Measurements from ENCODE around the gene STXBP5. TPM values are rescaled to one million over a fixed set of nuclear protein-coding genes. Genes with fewer than 3 reads are reported as not detected.
A peak's percentile ranks its signal among the peaks of the same experiment; 100 is the strongest.

The STXBP5 gene
- total and polyA plus RNA-seq, 9 of the 15 experiments (the other 6 are each of a cell fraction or from before 2014, with no cell fraction given) = 23.3 to 172 (median 71.5) TPM

GRCh38 chr6:147156799-147157382 lies 47.3 kb upstream of the STXBP5 start (continued):
- TF ChIP-seq ZFX (CRISPR knock-in tag; IDR thresholded peaks at IDR 0.05) (no peak), C11orf30 (IDR thresholded peaks at IDR 0.05; ENCODE audit: low read depth) (peak; percentile 30; the same call in 1 of the 2 replicates), ARID2 (IDR thresholded peaks at IDR 0.05) (no peak), CTCF (IDR thresholded peaks at IDR 0.05 in 2 of 3, conservative IDR thresholded peaks at IDR 0.05 in 1 of 3; ENCODE audit: insufficient read depth in 2 of 3, low read depth in 1 of 3, low read length in 3 of 3) (no peak), JUN (IDR thresholded peaks at IDR 0.05; ENCODE audit: borderline replicate concordance, low read depth, low read length) (peak; percentile 79; the same call in 1 of the 2 replicates), JUN (CRISPR knock-in tag; IDR thresholded peaks at IDR 0.05; ENCODE audit: borderline replicate concordance) (no peak), JUNB (CRISPR knock-in tag; conservative IDR thresholded peaks at IDR 0.05) (peak; percentile 54; the same call in 1 of the 2 replicates), CBX3 (IDR thresholded peaks at IDR 0.05; ENCODE audit: borderline replicate concordance in 1 of 2, low read length in 2 of 2) (no peak), ZNF766 (CRISPR knock-in tag; conservative IDR thresholded peaks at IDR 0.05) (no peak), JUND (IDR thresholded peaks at IDR 0.05; ENCODE audit: borderline replicate concordance, low read depth, low read length) (peak; percentile 92), JUND (tag; IDR thresholded peaks at IDR 0.05; ENCODE audit: borderline replicate concordance, low read depth, low read length) (peak; percentile 84; the same call in 2 of the 3 replicates), MTF1 (CRISPR knock-in tag; IDR thresholded peaks at IDR 0.05; ENCODE audit: borderline replicate concordance) (no peak), NBN (IDR thresholded peaks at IDR 0.05; ENCODE audit: low read depth) (0 out of 2 replicates have a peak, but pooled peaks have one; percentile 25), ESRRA (IDR thresholded peaks at IDR 0.05; ENCODE audit: borderline replicate concordance, low read depth) (no peak), NR2C1 (IDR thresholded peaks at IDR 0.05) (no peak), NR2C1 (tag; IDR thresholded peaks at IDR 0.05) (0 out of 2 replicates have a peak, but pooled peaks have one; percentile 9), SMARCB1 (IDR thresholded peaks at IDR 0.05; ENCODE audit: insufficient read length, low read depth) (no peak), ZNF75A (CRISPR knock-in tag; IDR thresholded peaks at IDR 0.05) (no peak), EHMT2 (IDR thresholded peaks at IDR 0.05) (0 out of 2 replicates have a peak, but pooled peaks have one; percentile 29), NFE2 (IDR thresholded peaks at IDR 0.05; ENCODE audit: low read depth) (peak; percentile 45), HNRNPK (IDR thresholded peaks at IDR 0.05; ENCODE audit: low read depth, low read length, poor library complexity, severe bottlenecking) (no peak)
- TF ChIP-seq, protein P1, sequence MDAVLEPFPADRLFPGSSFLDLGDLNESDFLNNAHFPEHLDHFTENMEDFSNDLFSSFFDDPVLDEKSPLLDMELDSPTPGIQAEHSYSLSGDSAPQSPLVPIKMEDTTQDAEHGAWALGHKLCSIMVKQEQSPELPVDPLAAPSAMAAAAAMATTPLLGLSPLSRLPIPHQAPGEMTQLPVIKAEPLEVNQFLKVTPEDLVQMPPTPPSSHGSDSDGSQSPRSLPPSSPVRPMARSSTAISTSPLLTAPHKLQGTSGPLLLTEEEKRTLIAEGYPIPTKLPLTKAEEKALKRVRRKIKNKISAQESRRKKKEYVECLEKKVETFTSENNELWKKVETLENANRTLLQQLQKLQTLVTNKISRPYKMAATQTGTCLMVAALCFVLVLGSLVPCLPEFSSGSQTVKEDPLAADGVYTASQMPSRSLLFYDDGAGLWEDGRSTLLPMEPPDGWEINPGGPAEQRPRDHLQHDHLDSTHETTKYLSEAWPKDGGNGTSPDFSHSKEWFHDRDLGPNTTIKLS (IDR thresholded peaks at IDR 0.05; ENCODE audit: borderline replicate concordance, low read depth) = no peak

Measured in K562 (cell line).